Measurements from ENCODE around the gene LY6G5C. TPM values are rescaled to one million over a fixed set of nuclear protein-coding genes. Genes with fewer than 3 reads are reported as not detected.

LY6G5C gene
- total RNA-seq, 1 experiment from 2014 or later, result 0.62 TPM

GRCh38 chr6:31729515-31729978 is 48.7 kb upstream of the LY6G5C start:
- CTCF ChIA-PET, result interaction anchor here (0.6 to 1.5 kb wide), 3 partner anchors 15 to 211 kb away, joined by 3 to 6 read pairs (median 4); no protein-coding TSS in a partner anchor
- no peaks in the 10 kb centered on the region for H3K9me3 ChIP-seq (ENCODE audit: control insufficient read depth, insufficient read depth, low read depth, low read length)
- no TSS peak for BruUV-seq (replicated peaks)
- peak overlapping the region; percentile 83 to 85 for H3K4me3 ChIP-seq (ENCODE audit: low read depth in 2 of 2, low read length in 2 of 2)
- DNase-seq (ENCODE audit: low read depth, low spot score) (no peak), ATAC-seq (peak; percentile 89)
- TF ChIP-seq, protein P1, sequence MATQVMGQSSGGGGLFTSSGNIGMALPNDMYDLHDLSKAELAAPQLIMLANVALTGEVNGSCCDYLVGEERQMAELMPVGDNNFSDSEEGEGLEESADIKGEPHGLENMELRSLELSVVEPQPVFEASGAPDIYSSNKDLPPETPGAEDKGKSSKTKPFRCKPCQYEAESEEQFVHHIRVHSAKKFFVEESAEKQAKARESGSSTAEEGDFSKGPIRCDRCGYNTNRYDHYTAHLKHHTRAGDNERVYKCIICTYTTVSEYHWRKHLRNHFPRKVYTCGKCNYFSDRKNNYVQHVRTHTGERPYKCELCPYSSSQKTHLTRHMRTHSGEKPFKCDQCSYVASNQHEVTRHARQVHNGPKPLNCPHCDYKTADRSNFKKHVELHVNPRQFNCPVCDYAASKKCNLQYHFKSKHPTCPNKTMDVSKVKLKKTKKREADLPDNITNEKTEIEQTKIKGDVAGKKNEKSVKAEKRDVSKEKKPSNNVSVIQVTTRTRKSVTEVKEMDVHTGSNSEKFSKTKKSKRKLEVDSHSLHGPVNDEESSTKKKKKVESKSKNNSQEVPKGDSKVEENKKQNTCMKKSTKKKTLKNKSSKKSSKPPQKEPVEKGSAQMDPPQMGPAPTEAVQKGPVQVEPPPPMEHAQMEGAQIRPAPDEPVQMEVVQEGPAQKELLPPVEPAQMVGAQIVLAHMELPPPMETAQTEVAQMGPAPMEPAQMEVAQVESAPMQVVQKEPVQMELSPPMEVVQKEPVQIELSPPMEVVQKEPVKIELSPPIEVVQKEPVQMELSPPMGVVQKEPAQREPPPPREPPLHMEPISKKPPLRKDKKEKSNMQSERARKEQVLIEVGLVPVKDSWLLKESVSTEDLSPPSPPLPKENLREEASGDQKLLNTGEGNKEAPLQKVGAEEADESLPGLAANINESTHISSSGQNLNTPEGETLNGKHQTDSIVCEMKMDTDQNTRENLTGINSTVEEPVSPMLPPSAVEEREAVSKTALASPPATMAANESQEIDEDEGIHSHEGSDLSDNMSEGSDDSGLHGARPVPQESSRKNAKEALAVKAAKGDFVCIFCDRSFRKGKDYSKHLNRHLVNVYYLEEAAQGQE (IDR thresholded peaks at IDR 0.05; ENCODE audit: insufficient read depth in 1 of 2, low read depth in 2 of 2, low read length in 1 of 2), result no peak
- peak; percentile 88 for TF ChIP-seq CTCF (IDR thresholded peaks at IDR 0.05)
- TF ChIP-seq SIN3A (IDR thresholded peaks at IDR 0.05; ENCODE audit: borderline replicate concordance, insufficient read depth, low read depth, low read length), result no peak; the same call in 1 of the 2 replicates
- TF ChIP-seq TCF7L2 (IDR thresholded peaks at IDR 0.05; ENCODE audit: low read depth, low read length), result no peak
- TF ChIP-seq POLR2AphosphoS5 (IDR thresholded peaks at IDR 0.05; ENCODE audit: low read depth, low read length), result no peak
- in situ Hi-C loops (cut with HindIII; ENCODE audit: low pct_unique_long_range_greater_than_20kb, low sequenced_read_pairs), result no loop called here
- peaks cover 18% of the 10 kb centered on the region for H3K36me3 ChIP-seq (ENCODE audit: control insufficient read depth, insufficient read depth, low read length)
- H3K4me1 ChIP-seq (ENCODE audit: control insufficient read depth, insufficient read depth, low read length), result peaks cover 38% of the 10 kb centered on the region
- intact Hi-C loops (cut with micrococcal nuclease; ENCODE audit: unreplicated experiment), result no loop called here
- POLR2A ChIA-PET, result interaction anchor here (0.5 to 1.1 kb wide), 8 partner anchors 15 to 597 kb away, joined by 3 to 7 read pairs (median 4); partner anchors contain the start of genes BAG6, HSPA1A and HSPA1L
- no peaks in the 10 kb centered on the region for H3K27me3 ChIP-seq (ENCODE audit: control insufficient read depth, insufficient read depth, low read length)
- peak overlapping the region; percentile 91 for H3K27ac ChIP-seq (ENCODE audit: low read length)

DNA sequence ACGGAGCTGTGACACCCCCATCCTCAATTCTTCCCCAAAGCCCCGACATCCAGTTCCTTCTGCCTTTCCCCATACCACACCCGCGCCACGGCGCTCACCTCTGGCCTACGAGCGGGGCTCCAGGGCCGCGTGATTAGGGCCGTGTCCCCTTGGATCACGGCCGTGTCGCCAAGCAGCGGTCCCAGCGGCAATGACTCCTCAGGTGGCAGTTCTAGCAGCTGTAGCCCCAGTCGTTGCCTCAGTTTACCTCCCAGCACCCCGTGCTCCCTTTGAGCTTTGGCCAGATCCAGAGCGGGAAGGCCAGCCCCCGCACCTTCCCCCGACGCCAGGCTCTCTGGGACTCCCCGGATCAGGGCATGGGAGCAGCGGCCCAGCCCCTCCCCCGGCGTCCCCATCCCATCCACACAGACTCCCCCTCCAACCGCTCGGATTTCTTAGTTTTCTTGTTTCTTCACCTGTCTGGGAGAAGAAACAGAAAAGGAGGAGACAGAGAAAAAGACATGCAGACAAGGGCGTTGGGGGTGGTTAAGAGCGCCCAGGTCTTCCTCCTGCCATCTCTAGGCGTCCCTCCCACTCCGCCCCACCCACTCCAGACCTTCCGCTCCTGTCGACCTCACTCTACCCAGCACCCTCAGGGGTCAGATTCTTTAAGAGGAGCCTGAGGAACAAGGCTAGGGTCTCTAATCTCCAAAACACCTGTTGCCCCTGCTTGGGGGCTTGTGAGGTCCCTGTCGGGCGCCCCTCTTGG is 48.1 kb upstream of the LY6G5C start, which contains the start of gene DDAH2:
Gene DDAH2, minus strand, starts transcription at position 533 of the 748 bp plus-strand sequence. Its CDS starts 138 bp downstream, at position 395.
- TF ChIP-seq SIN3A (IDR thresholded peaks at IDR 0.05; ENCODE audit: borderline replicate concordance, insufficient read depth, low read depth, low read length), result no peak
- TF ChIP-seq POLR2AphosphoS5 (IDR thresholded peaks at IDR 0.05; ENCODE audit: low read depth, low read length), result no peak
- TF ChIP-seq, protein P1 (IDR thresholded peaks at IDR 0.05; ENCODE audit: insufficient read depth in 1 of 2, low read depth in 2 of 2, low read length in 1 of 2), result no peak
- no peak; the same call in none of the 2 replicates for TF ChIP-seq CTCF (IDR thresholded peaks at IDR 0.05)
- no peak for TF ChIP-seq TCF7L2 (IDR thresholded peaks at IDR 0.05; ENCODE audit: low read depth, low read length)
- ATAC-seq, result peak; percentile 47
- H3K4me3 ChIP-seq (ENCODE audit: low read depth in 2 of 2, low read length in 2 of 2), result peak within 1 kb of the TSS; percentile 83 to 85
- POLR2A ChIA-PET, result interaction anchor here (0.6 to 1.1 kb wide), 3 partner anchors 86 to 180 kb away, joined by 3 to 7 read pairs (median 3); partner anchors contain the start of genes HSPA1A and HSPA1L
- CTCF ChIA-PET, result interaction anchor here (0.6 to 0.8 kb wide), 2 partner anchors 16 to 210 kb away, joined by 4 to 6 read pairs; no protein-coding TSS in a partner anchor
- H3K9me3 ChIP-seq (ENCODE audit: control insufficient read depth, insufficient read depth, low read depth, low read length), result no peaks in the 10 kb centered on the region
- peak within 1 kb of the TSS; percentile 91 for H3K27ac ChIP-seq (ENCODE audit: low read length)
- intact Hi-C loops (cut with micrococcal nuclease; ENCODE audit: unreplicated experiment) (no loop called here), in situ Hi-C loops (cut with HindIII; ENCODE audit: low pct_unique_long_range_greater_than_20kb, low sequenced_read_pairs) (no loop called here)
- no peaks in the 10 kb centered on the region for H3K27me3 ChIP-seq (ENCODE audit: control insufficient read depth, insufficient read depth, low read length)
- peaks cover 18% of the 10 kb centered on the region for H3K36me3 ChIP-seq (ENCODE audit: control insufficient read depth, insufficient read depth, low read length)
- H3K4me1 ChIP-seq (ENCODE audit: control insufficient read depth, insufficient read depth, low read length), result peaks cover 32% of the 10 kb centered on the region
- TSS peak; percentile 53 for BruUV-seq (replicated peaks)
- no peak for DNase-seq (ENCODE audit: low read depth, low spot score)

Measured in Panc1 (cell line).